GM04504 (cell line): ENCODE results near the gene GCLC.
"Not testable (repeated sequence)": the region's sequence is repeated elsewhere in the genome, so short reads cannot be mapped to it uniquely, and the experiment has no call there.

ENCODE experiments used
- DNase-seq: peaks from one replicate; pipeline ENCODE4 v3.0.0-alpha.2; 2012; ENCODE audit warnings: low read depth

Gene GCLC

GRCh38 chr6:53492860-53493634 lies 51.9 kb downstream of the GCLC start:
- DNase-seq: no peak

GRCh38 chr6:53487080-53487479 lies 57.8 kb downstream of the GCLC start:
- DNase-seq: no peak

GRCh38 chr6:53486679-53487078 lies 58.2 kb downstream of the GCLC start:
- no peak for DNase-seq

- DNase-seq: no peak
Measured at GRCh38 chr6:53484476-53485280, 60.2 kb downstream of the GCLC start.

GRCh38 chr6:53483423-53484353 lies 61.2 kb downstream of the GCLC start:
- DNase-seq: no peak

- no peak for DNase-seq
Measured at GRCh38 chr6:53481323-53481722, 63.6 kb downstream of the GCLC start.

- DNase-seq: not testable (repeated sequence)
Measured at GRCh38 chr6:53480774-53481173, 64.1 kb downstream of the GCLC start.

GRCh38 chr6:53479871-53480270 lies 65.0 kb downstream of the GCLC start:
- DNase-seq: no peak

GRCh38 chr6:53476964-53477363 lies 67.9 kb downstream of the GCLC start:
- DNase-seq: no peak

GRCh38 chr6:53474010-53474409 lies 70.9 kb downstream of the GCLC start:
- DNase-seq: no peak

- no peak for DNase-seq
Measured at GRCh38 chr6:53469163-53469562, 75.7 kb downstream of the GCLC start.

- no peak for DNase-seq
Measured at GRCh38 chr6:53466257-53466656, 78.6 kb downstream of the GCLC start.

GRCh38 chr6:53465732-53466131 lies 79.2 kb downstream of the GCLC start:
- no peak for DNase-seq

- DNase-seq: no peak
Measured at GRCh38 chr6:53464927-53465460, 79.9 kb downstream of the GCLC start.

GRCh38 chr6:53464483-53464882 lies 80.4 kb downstream of the GCLC start:
- no peak for DNase-seq

GRCh38 chr6:53461696-53462095 lies 83.2 kb downstream of the GCLC start:
- no peak for DNase-seq

GRCh38 chr6:53461041-53461656 lies 83.8 kb downstream of the GCLC start:
- no peak for DNase-seq

GRCh38 chr6:53458105-53458866 lies 86.6 kb downstream of the GCLC start:
- no peak for DNase-seq

GRCh38 chr6:53456809-53457208 lies 88.1 kb downstream of the GCLC start:
- DNase-seq: no peak

GRCh38 chr6:53455678-53456077 lies 89.2 kb downstream of the GCLC start:
- DNase-seq: no peak

GRCh38 chr6:53451165-53451564 lies 93.7 kb downstream of the GCLC start:
- DNase-seq: no peak
